Measurements from ENCODE around the gene BTBD3. TPM values are rescaled to one million over a fixed set of nuclear protein-coding genes. Genes with fewer than 3 reads are reported as not detected.

The BTBD3 gene
- total RNA-seq, 2 experiments from 2014 or later = 0.93 to 1.2 TPM

GRCh38 chr20:11901127-11901526 lies 16.6 kb upstream of the BTBD3 start:
- POLR2A ChIA-PET = no interaction called here
- H3K27ac Mint-ChIP-seq = no peak overlapping the region
- H3K36me3 Mint-ChIP-seq (ENCODE audit: low read depth) = no peaks in the 10 kb centered on the region
- CTCF ChIA-PET = no interaction called here
- peaks cover 4% of the 10 kb centered on the region for H3K9me3 Mint-ChIP-seq
- no peaks in the 10 kb centered on the region for H3K4me1 Mint-ChIP-seq
- H3K4me3 Mint-ChIP-seq = no peak overlapping the region
- DNase-seq = no peak
- no peaks in the 10 kb centered on the region for H3K27me3 Mint-ChIP-seq

- Mint-ChIP-seq H3K9me3 (peaks cover 4% of the 10 kb centered on the region), H3K27ac (no peak overlapping the region), H3K4me3 (no peak overlapping the region), H3K4me1 (no peaks in the 10 kb centered on the region), H3K36me3 (ENCODE audit: low read depth) (no peaks in the 10 kb centered on the region), H3K27me3 (no peaks in the 10 kb centered on the region)
- POLR2A ChIA-PET = no interaction called here
- DNase-seq = no peak
- CTCF ChIA-PET = no interaction called here
These were observed 15.4 kb upstream of the BTBD3 start for GRCh38 chr20:11902285-11902697.

- ChIA-PET POLR2A (no interaction called here), CTCF (no interaction called here)
These were observed 12.1 kb upstream of the BTBD3 start for GRCh38 chr20:11905460-11906179.

GRCh38 chr20:11906626-11907480 lies 10.8 kb upstream of the BTBD3 start:
- DNase-seq = no peak
- H3K4me1 Mint-ChIP-seq = no peaks in the 10 kb centered on the region
- ChIA-PET POLR2A (no interaction called here), CTCF (no interaction called here)
- H3K27ac Mint-ChIP-seq = no peak overlapping the region
- H3K27me3 Mint-ChIP-seq = no peaks in the 10 kb centered on the region
- H3K4me3 Mint-ChIP-seq = no peak overlapping the region
- peaks cover 3% of the 10 kb centered on the region for H3K9me3 Mint-ChIP-seq
- H3K36me3 Mint-ChIP-seq (ENCODE audit: low read depth) = no peaks in the 10 kb centered on the region

More at GRCh38 chr20:11905460-11906179, 12.1 kb upstream of the BTBD3 start:
- Mint-ChIP-seq H3K36me3 (ENCODE audit: low read depth) (no peaks in the 10 kb centered on the region), H3K4me3 (no peak overlapping the region), H3K27ac (no peak overlapping the region), H3K4me1 (no peaks in the 10 kb centered on the region), H3K27me3 (no peaks in the 10 kb centered on the region), H3K9me3 (peaks cover 3% of the 10 kb centered on the region)
- DNase-seq = no peak

- Mint-ChIP-seq H3K27ac (no peak overlapping the region), H3K36me3 (ENCODE audit: low read depth) (no peaks in the 10 kb centered on the region), H3K4me1 (no peaks in the 10 kb centered on the region), H3K27me3 (no peaks in the 10 kb centered on the region), H3K9me3 (peaks cover 3% of the 10 kb centered on the region), H3K4me3 (no peak overlapping the region)
- POLR2A ChIA-PET = no interaction called here
- DNase-seq = no peak
- CTCF ChIA-PET = no interaction called here
These were observed 10.1 kb upstream of the BTBD3 start for GRCh38 chr20:11907621-11908020.

- Mint-ChIP-seq H3K4me3 (no peak overlapping the region), H3K36me3 (ENCODE audit: low read depth) (no peaks in the 10 kb centered on the region), H3K27ac (no peak overlapping the region), H3K27me3 (no peaks in the 10 kb centered on the region), H3K4me1 (no peaks in the 10 kb centered on the region), H3K9me3 (peaks cover 3% of the 10 kb centered on the region)
- DNase-seq = no peak
- ChIA-PET CTCF (no interaction called here), POLR2A (no interaction called here)
These were observed 5.6 kb upstream of the BTBD3 start for GRCh38 chr20:11912013-11912658.

GRCh38 chr20:11912659-11913415 lies 4.9 kb upstream of the BTBD3 start:
- H3K27ac Mint-ChIP-seq = no peak overlapping the region
- H3K4me3 Mint-ChIP-seq = no peak overlapping the region
- no peak for DNase-seq
- no peaks in the 10 kb centered on the region for H3K4me1 Mint-ChIP-seq
- H3K27me3 Mint-ChIP-seq = no peaks in the 10 kb centered on the region
- ChIA-PET CTCF (no interaction called here), POLR2A (no interaction called here)
- no peaks in the 10 kb centered on the region for H3K36me3 Mint-ChIP-seq (ENCODE audit: low read depth)
- H3K9me3 Mint-ChIP-seq = no peaks in the 10 kb centered on the region

- Mint-ChIP-seq H3K36me3 (ENCODE audit: low read depth) (no peaks in the 10 kb centered on the region), H3K4me1 (no peaks in the 10 kb centered on the region), H3K27me3 (no peaks in the 10 kb centered on the region), H3K27ac (no peak overlapping the region), H3K9me3 (no peaks in the 10 kb centered on the region), H3K4me3 (no peak overlapping the region)
- no peak for DNase-seq
- POLR2A ChIA-PET = no interaction called here
- CTCF ChIA-PET = no interaction called here
These were observed 725 bp downstream of the BTBD3 start for GRCh38 chr20:11918391-11918845.

- no peaks in the 10 kb centered on the region for H3K4me1 Mint-ChIP-seq
- DNase-seq = no peak
- no peaks in the 10 kb centered on the region for H3K36me3 Mint-ChIP-seq (ENCODE audit: low read depth)
- POLR2A ChIA-PET = no interaction called here
- CTCF ChIA-PET = no interaction called here
- H3K4me3 Mint-ChIP-seq = no peak overlapping the region
- H3K27me3 Mint-ChIP-seq = no peaks in the 10 kb centered on the region
- H3K27ac Mint-ChIP-seq = no peak overlapping the region
- no peaks in the 10 kb centered on the region for H3K9me3 Mint-ChIP-seq
These were observed 1.3 kb downstream of the BTBD3 start for GRCh38 chr20:11918981-11919380.

- Mint-ChIP-seq H3K4me3 (no peak overlapping the region), H3K27ac (no peak overlapping the region), H3K4me1 (no peaks in the 10 kb centered on the region), H3K9me3 (no peaks in the 10 kb centered on the region), H3K27me3 (no peaks in the 10 kb centered on the region), H3K36me3 (ENCODE audit: low read depth) (no peaks in the 10 kb centered on the region)
- ChIA-PET POLR2A (no interaction called here), CTCF (no interaction called here)
- DNase-seq = no peak
These were observed 1.9 kb downstream of the BTBD3 start for GRCh38 chr20:11919581-11919980.

GRCh38 chr20:11920083-11920482 lies 2.4 kb downstream of the BTBD3 start:
- H3K4me3 Mint-ChIP-seq = no peak overlapping the region
- no peaks in the 10 kb centered on the region for H3K4me1 Mint-ChIP-seq
- CTCF ChIA-PET = no interaction called here
- no peaks in the 10 kb centered on the region for H3K36me3 Mint-ChIP-seq (ENCODE audit: low read depth)
- no peaks in the 10 kb centered on the region for H3K27me3 Mint-ChIP-seq
- H3K27ac Mint-ChIP-seq = no peak overlapping the region
- DNase-seq = no peak
- POLR2A ChIA-PET = no interaction called here
- H3K9me3 Mint-ChIP-seq = no peaks in the 10 kb centered on the region

GRCh38 chr20:11921321-11921720 lies 3.6 kb downstream of the BTBD3 start:
- Mint-ChIP-seq H3K4me1 (no peaks in the 10 kb centered on the region), H3K36me3 (ENCODE audit: low read depth) (no peaks in the 10 kb centered on the region), H3K9me3 (no peaks in the 10 kb centered on the region), H3K27ac (no peak overlapping the region), H3K27me3 (no peaks in the 10 kb centered on the region), H3K4me3 (no peak overlapping the region)
- ChIA-PET POLR2A (no interaction called here), CTCF (no interaction called here)
- DNase-seq = no peak

GRCh38 chr20:11922561-11922960 lies 4.9 kb downstream of the BTBD3 start:
- POLR2A ChIA-PET = no interaction called here
- CTCF ChIA-PET = no interaction called here
- Mint-ChIP-seq H3K9me3 (no peaks in the 10 kb centered on the region), H3K4me1 (no peaks in the 10 kb centered on the region), H3K27ac (no peak overlapping the region), H3K4me3 (no peak overlapping the region), H3K27me3 (no peaks in the 10 kb centered on the region), H3K36me3 (ENCODE audit: low read depth) (no peaks in the 10 kb centered on the region)
- DNase-seq = no peak

All from activated CD4-positive, alpha-beta memory T cell treated with anti-CD3 and anti-CD28 coated beads, Interleukin-2, amount 10 ng/mL, durations not matched to agents 7 days and 5 days (primary cell).